ENCODE results near the gene ZNF618. TPM values are rescaled to one million over a fixed set of nuclear protein-coding genes. Genes with fewer than 3 reads are reported as not detected.

The ZNF618 gene
- polyA plus RNA-seq, 3 donors = 0.53 to 1.9 (median 0.78) TPM

GRCh38 chr9:114004221-114004716, 128.2 kb downstream of the ZNF618 start:
- no peaks in the 10 kb centered on the region for H4K20me1 ChIP-seq (ENCODE audit: insufficient read depth, low read length)
- H3K36me3 ChIP-seq (replicated peaks in 1 of 2; ENCODE audit: control insufficient read depth in 1 of 2, insufficient read depth in 2 of 2, low read length in 2 of 2) = no peaks in the 10 kb centered on the region
- no peaks in the 10 kb centered on the region for H3K79me2 ChIP-seq (ENCODE audit: insufficient read depth, low read length)
- peak overlapping the region; percentile 12 for H3K4me2 ChIP-seq (replicated peaks; ENCODE audit: extremely low read depth, low read length, poor library complexity, severe bottlenecking)
- H3K36me3 Mint-ChIP-seq = peaks cover 20 to 33% of the 10 kb centered on the region in 2 donors
- H2AFZ ChIP-seq (ENCODE audit: insufficient read depth, low read depth, low read length, poor library complexity, severe bottlenecking) = no peak overlapping the region
- peak overlapping the region; percentile 35 to 85 for H3K4me3 Mint-ChIP-seq
- peak overlapping the region in 1 of 3 experiments; percentile 14 for H3K4me3 ChIP-seq (replicated peaks in 1 of 3; ENCODE audit: low read depth in 2 of 3, low read length in 3 of 3)
- no peaks in the 10 kb centered on the region for H3K27me3 ChIP-seq (ENCODE audit: control insufficient read depth in 2 of 2, insufficient read depth in 2 of 2, low read length in 2 of 2)
- peak in 2 of 3 donors; percentile 3 to 26 for DNase-seq
- peak overlapping the region in 4 of 7 donors; percentile 6 to 67 (median 50) for H3K27ac Mint-ChIP-seq
- H3K27me3 Mint-ChIP-seq (ENCODE audit: low read depth in 3 of 3) = peaks cover 5 to 8% (median 6%) of the 10 kb centered on the region in 3 donors
- H3K9ac ChIP-seq (ENCODE audit: insufficient read depth, low read length, poor library complexity, severe bottlenecking) = no peak overlapping the region
- TF ChIP-seq CTCF (IDR thresholded peaks at IDR 0.05) = no peak
- peaks cover 22% of the 10 kb centered on the region for H3K4me1 Mint-ChIP-seq
- H3K27ac ChIP-seq (ENCODE audit: low read depth in 1 of 2, low read length in 2 of 2) = no peak overlapping the region
- WGBS (ENCODE audit: insufficient coverage) = 2% methylated on average over 5 of the region's 15 CpGs
- H3K4me1 ChIP-seq (ENCODE audit: control insufficient read depth in 1 of 2, insufficient read depth in 2 of 2, low read length in 2 of 2) = peaks cover 10 to 11% of the 10 kb centered on the region in 2 donors
- peaks cover 0 to 5% (median 0%) of the 10 kb centered on the region in 7 donors for H3K9me3 Mint-ChIP-seq
- no peaks in the 10 kb centered on the region for H3K9me3 ChIP-seq (replicated peaks in 1 of 2; ENCODE audit: control insufficient read depth in 1 of 2, insufficient read depth in 1 of 2, low read length in 2 of 2)
- intact Hi-C loops (cut with micrococcal nuclease) = loop anchor here in 1 of 2 donors (10.0 kb wide), 1 partner anchor 69 kb away; no protein-coding TSS in a partner anchor

GRCh38 chr9:114005371-114006154, 129.5 kb downstream of the ZNF618 start:
- peaks cover 11 to 28% of the 10 kb centered on the region in 2 donors for H3K36me3 Mint-ChIP-seq
- TF ChIP-seq CTCF (IDR thresholded peaks at IDR 0.05) = no peak
- Histone ChIP-seq H2AFZ (ENCODE audit: insufficient read depth, low read depth, low read length, poor library complexity, severe bottlenecking) (no peak overlapping the region), H3K79me2 (ENCODE audit: insufficient read depth, low read length) (no peaks in the 10 kb centered on the region), H3K9me3 (replicated peaks in 1 of 2; ENCODE audit: control insufficient read depth in 1 of 2, insufficient read depth in 1 of 2, low read length in 2 of 2) (no peaks in the 10 kb centered on the region), H3K4me3 (replicated peaks in 1 of 3; ENCODE audit: low read depth in 2 of 3, low read length in 3 of 3) (no peak overlapping the region), H3K4me1 (ENCODE audit: control insufficient read depth in 1 of 2, insufficient read depth in 2 of 2, low read length in 2 of 2) (peaks cover 10 to 14% of the 10 kb centered on the region in 2 donors), H3K9ac (ENCODE audit: insufficient read depth, low read length, poor library complexity, severe bottlenecking) (no peak overlapping the region), H3K27ac (ENCODE audit: low read depth in 1 of 2, low read length in 2 of 2) (no peak overlapping the region), H3K27me3 (ENCODE audit: control insufficient read depth in 2 of 2, insufficient read depth in 2 of 2, low read length in 2 of 2) (no peaks in the 10 kb centered on the region), H4K20me1 (ENCODE audit: insufficient read depth, low read length) (no peaks in the 10 kb centered on the region), H3K4me2 (replicated peaks; ENCODE audit: extremely low read depth, low read length, poor library complexity, severe bottlenecking) (no peak overlapping the region), H3K36me3 (replicated peaks in 1 of 2; ENCODE audit: control insufficient read depth in 1 of 2, insufficient read depth in 2 of 2, low read length in 2 of 2) (no peaks in the 10 kb centered on the region)
- peaks cover 30% of the 10 kb centered on the region for H3K4me1 Mint-ChIP-seq
- no peak for DNase-seq
- WGBS (ENCODE audit: insufficient coverage) = 96% methylated on average over 8 of the region's 9 CpGs
- peaks cover 4 to 6% (median 5%) of the 10 kb centered on the region in 3 donors for H3K27me3 Mint-ChIP-seq (ENCODE audit: low read depth in 3 of 3)
- no peak overlapping the region for H3K27ac Mint-ChIP-seq
- intact Hi-C loops (cut with micrococcal nuclease) = loop anchor here in 1 of 2 donors (10.0 kb wide), 1 partner anchor 71 kb away; no protein-coding TSS in a partner anchor
- peaks cover 0 to 5% (median 0%) of the 10 kb centered on the region in 7 donors for H3K9me3 Mint-ChIP-seq
- H3K4me3 Mint-ChIP-seq = no peak overlapping the region

Data from CD14-positive monocyte (primary cell).